HG02571 (cell line): ENCODE measurements around the gene TBC1D16.

Experiments
- ATAC-seq: cut with Tn5 transposase; IDR thresholded peaks from one replicate; pipeline ENCODE4 v1.9.1; 2021; ENCODE audit warnings: mild to moderate bottlenecking, moderate library complexity; ENCODE audit not compliant: unreplicated experiment

The TBC1D16 gene

DNA sequence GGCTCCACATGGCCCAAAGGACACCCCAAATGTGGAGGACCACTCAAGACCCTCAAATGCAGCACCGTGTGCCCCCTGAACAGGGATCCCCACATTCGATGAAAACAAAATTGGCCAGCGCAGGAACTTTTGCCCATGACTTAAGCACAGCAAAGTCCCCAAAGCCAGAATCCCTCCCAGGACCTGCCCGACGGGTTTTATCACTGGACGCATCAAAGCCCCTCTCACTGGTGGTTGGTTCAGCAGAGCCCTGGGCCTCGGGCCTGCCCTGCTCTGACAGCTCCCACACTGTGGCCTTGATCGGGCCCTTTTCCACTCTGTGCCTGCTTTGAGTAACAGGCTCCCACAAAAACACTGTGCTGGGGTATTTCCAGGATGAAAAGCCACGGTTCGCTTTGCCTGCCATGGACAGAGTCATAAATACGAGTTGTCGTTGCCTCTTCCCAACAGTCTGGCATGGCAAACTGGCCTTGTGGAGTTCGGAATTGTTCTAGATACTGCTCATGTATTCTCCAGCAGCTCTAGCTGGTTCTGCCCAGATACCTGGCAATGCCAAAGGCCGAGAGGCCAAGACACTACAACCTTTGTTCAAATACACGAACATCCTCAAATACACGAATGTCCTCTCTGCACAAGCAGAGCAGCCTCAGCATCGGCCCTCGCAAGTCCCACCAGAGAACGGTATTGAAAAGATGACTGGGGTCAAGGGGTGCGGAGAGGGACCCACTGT is 46.4 kb downstream of the TBC1D16 start:
- no peak for ATAC-seq

GRCh38 chr17:79988185-79988971 is 47.3 kb downstream of the TBC1D16 start:
- no peak for ATAC-seq

- no peak for ATAC-seq
Measured at GRCh38 chr17:79987935-79988184, 47.8 kb downstream of the TBC1D16 start.

DNA sequence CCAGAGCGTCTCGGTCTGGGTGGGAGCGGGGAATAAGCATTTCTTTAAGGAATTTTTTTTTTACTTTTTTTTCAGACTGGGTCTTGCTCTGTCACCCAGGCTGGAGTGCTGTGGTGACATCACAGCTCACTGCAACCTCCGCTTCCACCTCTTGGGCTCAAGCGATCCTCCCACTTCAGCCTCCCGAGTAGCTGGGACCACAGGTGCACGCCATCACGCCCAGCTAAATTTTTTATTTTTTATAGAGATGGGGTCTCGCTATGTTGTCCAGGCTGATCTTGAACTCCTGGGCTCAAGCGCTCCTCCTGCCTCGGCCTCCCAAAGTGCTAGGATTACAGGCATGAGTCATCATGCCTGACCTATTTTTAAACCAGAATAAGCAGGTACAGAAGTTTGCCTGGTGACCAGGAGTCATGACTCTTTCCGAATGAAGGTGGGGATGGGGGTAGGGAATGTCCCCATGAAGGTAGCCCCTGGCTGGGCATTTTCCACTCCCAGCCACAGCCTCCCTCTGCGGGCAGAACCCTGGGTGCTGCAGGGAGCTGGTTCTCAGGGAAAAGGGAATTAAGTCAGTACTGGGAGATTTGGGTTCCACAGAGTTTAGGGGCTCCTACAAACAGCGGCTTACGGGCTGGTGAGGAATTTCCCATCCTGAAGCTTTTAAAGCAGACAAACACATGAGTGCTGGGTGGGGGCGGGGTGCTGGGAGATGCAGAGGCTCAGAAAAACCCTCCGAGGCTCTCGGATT is 48.3 kb downstream of the TBC1D16 start:
- no peak for ATAC-seq

- no peak for ATAC-seq
Measured at GRCh38 chr17:79986411-79987186, 49.1 kb downstream of the TBC1D16 start.

- no peak for ATAC-seq
Measured at GRCh38 chr17:79985943-79986391, 49.7 kb downstream of the TBC1D16 start.

GRCh38 chr17:79985361-79985942 is 50.2 kb downstream of the TBC1D16 start:
- ATAC-seq: no peak

- ATAC-seq: no peak
Measured at GRCh38 chr17:79984877-79985276, 50.8 kb downstream of the TBC1D16 start.

GRCh38 chr17:79984045-79984840 is 51.4 kb downstream of the TBC1D16 start:
- no peak for ATAC-seq

GRCh38 chr17:79983456-79983855 is 52.2 kb downstream of the TBC1D16 start:
- ATAC-seq: no peak

GRCh38 chr17:79982986-79983385 is 52.7 kb downstream of the TBC1D16 start:
- no peak for ATAC-seq

- no peak for ATAC-seq
Measured at GRCh38 chr17:79981661-79982101, 54.0 kb downstream of the TBC1D16 start.

DNA sequence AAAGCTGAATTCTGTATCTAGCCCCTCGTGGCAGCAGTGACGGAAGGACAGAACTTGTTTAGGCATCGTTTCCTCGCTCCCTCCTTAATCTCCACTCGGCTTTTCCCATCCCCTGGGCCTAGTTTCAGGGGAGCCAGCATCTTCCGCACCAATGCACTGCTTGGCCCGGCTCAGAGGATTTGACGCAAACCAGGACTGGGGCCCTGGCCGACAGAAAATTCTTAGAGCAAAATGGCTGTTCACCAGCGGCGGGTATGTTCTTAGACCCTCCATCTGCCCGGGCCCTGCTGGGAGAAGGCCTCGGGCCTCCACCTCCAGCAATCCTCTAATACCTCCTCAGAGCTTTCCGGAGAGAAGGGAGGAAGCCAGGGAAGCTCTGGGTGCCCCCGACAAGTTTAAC is 54.6 kb downstream of the TBC1D16 start:
- ATAC-seq: no peak

DNA sequence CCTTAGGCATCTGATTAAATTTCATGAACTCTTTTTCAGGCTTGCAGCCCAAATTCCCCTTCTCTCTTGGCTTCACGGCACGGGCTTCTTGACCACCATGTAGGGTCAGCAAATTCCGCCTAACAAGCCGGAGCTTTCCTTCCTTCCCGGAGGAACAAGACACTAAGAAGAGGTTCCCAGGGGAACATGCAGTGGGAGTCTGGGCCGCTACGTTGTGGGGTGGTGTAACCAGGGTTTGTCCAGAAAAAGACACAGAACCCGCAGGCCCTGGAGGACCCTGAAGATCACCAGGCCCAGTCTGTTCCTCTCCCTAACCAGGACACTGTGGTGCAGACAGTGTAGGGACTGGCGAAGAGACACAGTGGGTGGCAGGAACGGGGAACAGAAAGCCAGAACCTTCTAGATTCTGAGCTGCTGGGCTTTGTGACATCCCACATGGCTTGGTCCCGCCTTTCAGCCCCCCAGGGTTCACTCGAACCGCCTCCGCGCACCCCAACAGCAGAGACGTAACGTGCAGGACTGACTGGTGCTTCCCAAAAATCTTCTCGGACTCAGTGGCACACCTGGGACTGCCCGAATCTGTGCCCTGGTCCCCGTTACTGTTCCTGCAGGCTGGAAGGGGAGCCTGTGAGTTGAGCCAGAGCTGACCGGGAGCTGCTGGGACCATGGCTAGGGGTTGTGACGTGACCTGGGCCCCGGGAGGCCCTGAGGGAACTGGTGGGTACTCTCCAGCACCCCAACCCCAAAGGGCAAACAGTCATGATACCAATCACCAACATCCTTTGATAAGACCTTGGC is 55.2 kb downstream of the TBC1D16 start:
- no peak for ATAC-seq

GRCh38 chr17:79979816-79980215 is 55.9 kb downstream of the TBC1D16 start:
- no peak for ATAC-seq

DNA sequence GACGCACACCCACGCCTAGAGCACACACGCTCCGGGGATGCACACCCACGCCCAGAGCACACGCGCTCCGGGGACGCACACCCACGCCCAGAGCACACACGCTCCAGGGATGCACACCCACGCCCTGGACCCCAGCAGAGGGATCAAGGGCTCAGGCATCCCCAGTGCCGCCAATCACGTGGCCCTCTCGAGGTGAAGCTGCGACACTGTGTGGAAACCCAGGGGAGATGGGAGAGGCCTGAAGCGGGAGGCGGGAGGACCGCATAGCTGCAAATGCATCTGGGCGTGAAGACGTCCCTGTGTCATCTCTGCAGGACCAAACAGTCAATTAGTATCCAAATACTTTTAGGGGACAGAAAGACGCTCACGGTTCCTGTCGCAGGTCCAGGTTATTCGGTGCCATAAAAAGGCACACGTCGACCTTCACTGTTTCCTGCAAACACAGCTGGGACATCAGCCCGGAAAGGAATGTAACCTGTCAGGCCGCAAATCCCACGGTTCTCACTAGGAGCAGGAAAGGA is 56.4 kb downstream of the TBC1D16 start:
- ATAC-seq: no peak

DNA sequence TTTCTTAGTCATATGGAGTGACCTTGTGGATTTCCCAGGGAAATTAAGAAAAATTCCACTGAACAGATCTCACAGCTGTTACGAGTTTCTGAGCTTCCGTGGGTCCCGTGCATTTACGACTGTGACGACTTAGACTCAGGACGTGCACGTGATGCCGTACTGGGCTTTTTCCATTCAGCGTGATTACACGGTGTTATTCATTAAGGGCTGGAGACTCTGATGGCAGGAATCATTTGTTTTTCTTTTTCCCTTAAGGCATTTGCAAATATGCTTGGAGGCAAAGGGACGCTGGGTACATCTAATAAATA is 57.2 kb downstream of the TBC1D16 start:
- ATAC-seq: no peak

DNA sequence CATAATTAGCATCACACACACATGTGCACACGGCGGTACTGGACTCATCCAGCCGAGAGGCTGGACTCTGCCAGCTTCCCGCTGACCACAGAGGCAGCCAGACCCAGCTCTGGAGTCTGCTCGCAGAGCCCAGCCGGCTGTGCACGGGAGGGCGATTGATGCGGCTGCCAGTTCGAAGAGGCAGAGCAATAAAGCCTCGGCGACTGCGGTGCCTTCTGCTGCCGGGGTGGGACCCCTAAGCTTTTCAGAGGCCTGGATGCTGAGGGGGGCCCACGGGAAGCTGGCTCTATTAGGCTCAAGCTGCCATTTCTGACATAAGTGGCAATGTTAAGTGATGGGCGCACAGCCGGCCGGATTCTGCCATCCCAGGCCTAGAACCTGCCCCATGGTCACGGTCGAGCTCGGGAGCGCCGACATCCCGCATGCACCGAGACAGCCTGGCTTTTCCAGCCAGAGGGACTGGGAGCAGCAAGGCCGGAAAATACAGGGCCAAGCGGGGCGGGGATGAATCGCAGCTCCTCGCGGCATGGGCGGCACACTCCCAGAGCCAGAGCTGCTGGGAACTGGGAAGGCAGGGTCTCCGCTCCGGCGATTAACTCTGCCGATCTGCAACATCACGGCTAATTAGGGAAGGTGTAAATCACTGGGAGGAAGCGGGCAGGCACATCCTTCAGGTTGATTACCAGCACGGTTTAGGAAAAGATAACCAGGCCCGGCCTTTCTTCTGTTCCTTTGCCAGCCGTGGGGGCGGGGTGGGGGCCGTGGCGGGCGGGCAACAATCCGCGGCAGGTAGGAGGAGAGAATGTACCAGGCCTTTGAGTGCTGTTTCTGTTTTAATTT is 57.7 kb downstream of the TBC1D16 start:
- no peak for ATAC-seq
